NB4 (cell line): Measurements from ENCODE around the gene ASB1.

Experiments
- CTCF ChIP-seq: IDR thresholded peaks from one replicate; pipeline ENCODE4 v1.5.1; 2012; ENCODE audit warnings: low read depth, low read length
- MYC ChIP-seq: IDR thresholded peaks from 2 replicates; pipeline ENCODE4 v1.6.1; 2011; ENCODE audit warnings: low read depth, low read length
- POLR2A ChIP-seq: IDR thresholded peaks from 2 replicates; pipeline ENCODE4 v1.6.1; 2011; ENCODE audit warnings: mild to moderate bottlenecking; ENCODE audit not compliant: insufficient read length; ENCODE audit errors: extremely low read depth
- TF ChIP-seq, protein P1 (sequence below): IDR thresholded peaks from 2 replicates; pipeline ENCODE4 v1.6.1; 2011; ENCODE audit warnings: low read depth, low read length

- TF ChIP-seq POLR2A (no peak), MYC (no peak), CTCF (no peak)
- TF ChIP-seq, protein P1, sequence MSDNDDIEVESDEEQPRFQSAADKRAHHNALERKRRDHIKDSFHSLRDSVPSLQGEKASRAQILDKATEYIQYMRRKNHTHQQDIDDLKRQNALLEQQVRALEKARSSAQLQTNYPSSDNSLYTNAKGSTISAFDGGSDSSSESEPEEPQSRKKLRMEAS = no peak
These were observed 30.5 kb downstream of the ASB1 start for GRCh38 chr2:238456970-238457926.
